H9 (cell line): ENCODE results near the gene FBXO10. TPM values are rescaled to one million over a fixed set of nuclear protein-coding genes. Genes with fewer than 3 reads are reported as not detected.

Experiments
- DNase-seq: peaks from one replicate; pipeline ENCODE4 v3.0.0-alpha.2; 2017
- H2AFZ ChIP-seq: one replicate; pipeline ENCODE4 v1.6.1; 2013; ENCODE audit warnings: mild to moderate bottlenecking, low read length, control low read depth, moderate library complexity
- H2AK5ac ChIP-seq: 2 replicates; pipeline ENCODE4 v1.6.1; 2013; ENCODE audit warnings: low read length, control low read depth, mixed read lengths; ENCODE audit not compliant: insufficient read length
- H2BK120ac ChIP-seq: one replicate; pipeline ENCODE4 v1.6.1; 2013; ENCODE audit warnings: low read depth, mild to moderate bottlenecking, low read length, control low read depth, inconsistent platforms; ENCODE audit not compliant: poor library complexity, severe bottlenecking
- H2BK12ac ChIP-seq: 2 replicates; pipeline ENCODE4 v1.6.1; 2013; ENCODE audit warnings: low read length, control low read depth, mixed read lengths, low read depth; ENCODE audit not compliant: insufficient read length
- H2BK15ac ChIP-seq: 2 replicates; pipeline ENCODE4 v1.6.1; 2013; ENCODE audit warnings: low read depth, low read length, control low read depth
- H2BK20ac ChIP-seq: one replicate; pipeline ENCODE4 v1.6.1; 2013; ENCODE audit warnings: low read depth, mild to moderate bottlenecking, low read length, control low read depth, inconsistent platforms; ENCODE audit not compliant: poor library complexity, severe bottlenecking
- H2BK5ac ChIP-seq: 2 replicates; pipeline ENCODE4 v1.6.1; 2013; ENCODE audit warnings: low read length, control low read depth, mixed read lengths; ENCODE audit not compliant: insufficient read length
- H3K14ac ChIP-seq: 2 replicates; pipeline ENCODE4 v1.6.1; 2013; ENCODE audit warnings: low read length, control low read depth; ENCODE audit not compliant: insufficient read depth
- H3K18ac ChIP-seq: 2 replicates; pipeline ENCODE4 v1.6.1; 2013; ENCODE audit warnings: low read depth, mild to moderate bottlenecking, mixed read lengths, low read length, control low read depth; ENCODE audit not compliant: insufficient read length
- H3K23ac ChIP-seq: 2 replicates; pipeline ENCODE4 v1.6.1; 2013; ENCODE audit warnings: low read length, control low read depth, mixed read lengths, low read depth; ENCODE audit not compliant: insufficient read length
- H3K23me2 ChIP-seq: 2 replicates; pipeline ENCODE4 v1.6.1; 2013; ENCODE audit warnings: low read depth, mild to moderate bottlenecking, mixed read lengths, low read length, control low read depth; ENCODE audit not compliant: insufficient read length, poor library complexity, severe bottlenecking
- H3K27ac ChIP-seq: 2 replicates; pipeline ENCODE4 v1.5.1; 2013; ENCODE audit warnings: low read length, control low read depth, mixed read lengths, low read depth; ENCODE audit not compliant: insufficient read length
- H3K27me3 ChIP-seq: 2 replicates; pipeline ENCODE4 v1.6.1; 2013; ENCODE audit warnings: low read length, control low read depth, inconsistent platforms; ENCODE audit not compliant: insufficient read depth
- H3K4ac ChIP-seq: 2 replicates; pipeline ENCODE4 v1.6.1; 2013; ENCODE audit warnings: low read depth, mild to moderate bottlenecking, control low read depth, inconsistent platforms, low read length, moderate library complexity
- H3K4me1 ChIP-seq: 2 replicates; pipeline ENCODE4 v1.6.1; 2013; ENCODE audit warnings: low read length, control low read depth, inconsistent platforms; ENCODE audit not compliant: insufficient read depth
- H3K4me2 ChIP-seq: 2 replicates; pipeline ENCODE4 v1.6.1; 2013; ENCODE audit warnings: low read length, control low read depth, mixed read lengths; ENCODE audit not compliant: insufficient read length, insufficient read depth
- H3K56ac ChIP-seq: 2 replicates; pipeline ENCODE4 v1.6.1; 2013; ENCODE audit warnings: low read depth, mild to moderate bottlenecking, mixed read lengths, low read length, control low read depth; ENCODE audit not compliant: insufficient read length
- H3K79me1 ChIP-seq: 2 replicates; pipeline ENCODE4 v1.6.1; 2013; ENCODE audit warnings: low read depth, mild to moderate bottlenecking, moderate library complexity, low read length, control low read depth, inconsistent platforms; ENCODE audit not compliant: insufficient read depth, poor library complexity, severe bottlenecking
- H3K79me2 ChIP-seq: 2 replicates; pipeline ENCODE4 v1.6.1; 2013; ENCODE audit warnings: low read length, control low read depth, inconsistent platforms; ENCODE audit not compliant: insufficient read depth
- H3K9ac ChIP-seq: 2 replicates; pipeline ENCODE4 v1.6.1; 2013; ENCODE audit warnings: low read length, control low read depth, mixed read lengths; ENCODE audit not compliant: insufficient read length; ENCODE audit errors: extremely low read depth
- H3K9me3 ChIP-seq: one replicate; pipeline ENCODE4 v1.6.1; 2013; ENCODE audit warnings: low read depth, low read length, inconsistent platforms; ENCODE audit not compliant: control insufficient read depth
- H3T11ph ChIP-seq: one replicate; pipeline ENCODE4 v1.6.1; 2013; ENCODE audit warnings: mild to moderate bottlenecking, low read length, control low read depth, inconsistent platforms
- H4K20me1 ChIP-seq: one replicate; pipeline ENCODE4 v1.6.1; 2013; ENCODE audit not compliant: control insufficient read depth, insufficient read length, insufficient read depth
- H4K5ac ChIP-seq: 2 replicates; pipeline ENCODE4 v1.6.1; 2013; ENCODE audit warnings: low read depth, mild to moderate bottlenecking, mixed read lengths, low read length, control low read depth; ENCODE audit not compliant: insufficient read length
- H4K8ac ChIP-seq: replicated peaks from 2 replicates; pipeline ENCODE4 v1.6.1; 2013; ENCODE audit warnings: low read length, control low read depth, mixed read lengths, low read depth; ENCODE audit not compliant: insufficient read length
- H4K91ac ChIP-seq: 2 replicates; pipeline ENCODE4 v1.6.1; 2013; ENCODE audit warnings: low read depth, mild to moderate bottlenecking, moderate library complexity, mixed read lengths, low read length, control low read depth; ENCODE audit not compliant: insufficient read length
- H3K27ac Mint-ChIP-seq, 3 experiments: 2 replicates in 2 of 3; 3 replicates in 1 of 3; pipeline ENCODE4 v1.8.0; 2020 to 2021; ENCODE audit warnings: mixed read lengths in 3 of 3, mild to moderate bottlenecking in 1 of 3, moderate library complexity in 1 of 3
- H3K27me3 Mint-ChIP-seq: 2 replicates; pipeline ENCODE4 v1.8.0; 2021; ENCODE audit warnings: low read depth, mild to moderate bottlenecking, moderate library complexity, mixed read lengths
- H3K36me3 Mint-ChIP-seq, 3 experiments: 2 replicates in 2 of 3; 3 replicates in 1 of 3; pipeline ENCODE4 v1.8.0; 2020 to 2021; ENCODE audit warnings: low read depth in 3 of 3, mixed read lengths in 3 of 3; ENCODE audit not compliant: insufficient read depth in 1 of 3
- H3K4me1 Mint-ChIP-seq, 2 experiments: 2 replicates each; pipeline ENCODE4 v1.8.0; 2020; ENCODE audit warnings: mixed read lengths in 2 of 2
- H3K4me3 Mint-ChIP-seq, 2 experiments: 2 replicates in 1 of 2; 3 replicates in 1 of 2; pipeline ENCODE4 v1.8.0; 2020 to 2021; ENCODE audit warnings: mild to moderate bottlenecking in 2 of 2, mixed read lengths in 2 of 2, moderate library complexity in 1 of 2
- H3K9me3 Mint-ChIP-seq, 2 experiments: 2 replicates in 1 of 2; 3 replicates in 1 of 2; pipeline ENCODE4 v1.8.0; 2020; ENCODE audit warnings: mild to moderate bottlenecking in 2 of 2, mixed read lengths in 2 of 2, moderate library complexity in 1 of 2
- WGBS: extraction: QIAGEN DNeasy Blood & Tissue Kit; methylation state at CpG from one replicate; pipeline ENCODE4 v1.1.7; 2013; ENCODE audit warnings: missing lambda C conversion rate, low lambda C conversion rate, mixed read lengths; ENCODE audit not compliant: insufficient read length; ENCODE audit errors: extremely low coverage; 5-methylcytosine and 5-hydroxymethylcytosine counted together
- total RNA-seq: library from RNA; stranded (reverse); gene quantifications from 2 replicates; pipeline ENCODE4 v1.2.1, GENCODE V29; 2021
- TF ChIP-seq, protein P1 (sequence below): fragments of 200-600 bp; sonication (generic); conservative IDR thresholded peaks from 3 replicates; pipeline ENCODE4 v1.8.0; 2021; ENCODE audit warnings: antibody characterized with exemption, mild to moderate bottlenecking

The FBXO10 gene
- total RNA-seq, 1 experiment from 2014 or later, result 16.8 TPM

DNA sequence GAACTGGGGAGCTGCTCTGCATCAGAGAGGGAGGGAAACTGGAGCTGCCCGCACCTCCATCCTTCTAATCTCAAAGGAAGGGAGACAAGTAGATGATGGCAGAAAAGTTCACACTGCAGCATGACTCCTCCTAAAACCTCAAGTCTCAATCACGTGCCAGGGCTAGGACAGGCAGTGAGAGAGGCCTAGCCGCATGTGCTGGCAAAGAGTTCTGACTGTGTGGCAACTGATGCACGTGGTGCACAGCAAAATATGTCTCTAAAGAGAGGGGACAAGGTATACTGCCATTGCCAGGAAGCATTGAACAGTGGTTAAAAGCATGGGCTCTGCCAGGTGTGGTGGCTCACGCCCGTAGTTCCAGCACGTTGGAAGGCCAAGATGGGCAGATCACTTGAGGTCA lies 38.1 kb downstream of the FBXO10 start:
- Histone ChIP-seq H3K4ac (no peak overlapping the region), H2BK15ac (no peak overlapping the region), H3K4me2 (no peak overlapping the region), H3K18ac (no peak overlapping the region), H3K27me3 (no peaks in the 10 kb centered on the region), H4K20me1 (no peaks in the 10 kb centered on the region), H3K23me2 (no peaks in the 10 kb centered on the region), H4K5ac (no peak overlapping the region), H3K56ac (no peak overlapping the region), H3K9me3 (no peaks in the 10 kb centered on the region), H3K27ac (no peak overlapping the region), H3K4me1 (no peaks in the 10 kb centered on the region), H2BK20ac (no peak overlapping the region), H2BK5ac (no peak overlapping the region), H2BK120ac (no peak overlapping the region), H3K79me2 (no peaks in the 10 kb centered on the region), H3K14ac (no peak overlapping the region), H2BK12ac (no peak overlapping the region), H4K8ac (no peak overlapping the region), H2AK5ac (no peak overlapping the region), H4K91ac (no peak overlapping the region), H3T11ph (no peak overlapping the region), H3K79me1 (no peaks in the 10 kb centered on the region), H3K9ac (no peak overlapping the region), H2AFZ (no peak overlapping the region), H3K23ac (no peak overlapping the region)
- Mint-ChIP-seq H3K27ac (no peak overlapping the region), H3K9me3 (no peaks in the 10 kb centered on the region), H3K4me1 (peaks cover 0 to 3% of the 10 kb centered on the region in 2 experiments; a peak in 1 of 4 replicates), H3K36me3 (peaks cover 14 to 51% (median 39%) of the 10 kb centered on the region in 3 experiments; a peak in 6 of 7 replicates), H3K27me3 (no peaks in the 10 kb centered on the region), H3K4me3 (no peak overlapping the region)
- no peak for DNase-seq
- no CpG with 5 or more reads among the region's 7 CpGs for WGBS
- TF ChIP-seq, protein P1, sequence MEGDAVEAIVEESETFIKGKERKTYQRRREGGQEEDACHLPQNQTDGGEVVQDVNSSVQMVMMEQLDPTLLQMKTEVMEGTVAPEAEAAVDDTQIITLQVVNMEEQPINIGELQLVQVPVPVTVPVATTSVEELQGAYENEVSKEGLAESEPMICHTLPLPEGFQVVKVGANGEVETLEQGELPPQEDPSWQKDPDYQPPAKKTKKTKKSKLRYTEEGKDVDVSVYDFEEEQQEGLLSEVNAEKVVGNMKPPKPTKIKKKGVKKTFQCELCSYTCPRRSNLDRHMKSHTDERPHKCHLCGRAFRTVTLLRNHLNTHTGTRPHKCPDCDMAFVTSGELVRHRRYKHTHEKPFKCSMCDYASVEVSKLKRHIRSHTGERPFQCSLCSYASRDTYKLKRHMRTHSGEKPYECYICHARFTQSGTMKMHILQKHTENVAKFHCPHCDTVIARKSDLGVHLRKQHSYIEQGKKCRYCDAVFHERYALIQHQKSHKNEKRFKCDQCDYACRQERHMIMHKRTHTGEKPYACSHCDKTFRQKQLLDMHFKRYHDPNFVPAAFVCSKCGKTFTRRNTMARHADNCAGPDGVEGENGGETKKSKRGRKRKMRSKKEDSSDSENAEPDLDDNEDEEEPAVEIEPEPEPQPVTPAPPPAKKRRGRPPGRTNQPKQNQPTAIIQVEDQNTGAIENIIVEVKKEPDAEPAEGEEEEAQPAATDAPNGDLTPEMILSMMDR, result no peak
